DMS53 treated with DMSO at 0.1 percent for 48 hours (cell line): ENCODE measurements around the gene RYR2.
"Not testable (repeated sequence)": the region's sequence is repeated elsewhere in the genome, so short reads cannot be mapped to it uniquely, and the experiment has no call there.

ENCODE experiments used
- DNase-seq: peaks from one replicate; lab custom pipeline; 2025; ENCODE audit not compliant: unreplicated experiment; lab: John Stamatoyannopoulos, UW

Gene RYR2

GRCh38 chr1:237139732-237140131 is 97.7 kb downstream of the RYR2 start:
- no peak for DNase-seq

DNA sequence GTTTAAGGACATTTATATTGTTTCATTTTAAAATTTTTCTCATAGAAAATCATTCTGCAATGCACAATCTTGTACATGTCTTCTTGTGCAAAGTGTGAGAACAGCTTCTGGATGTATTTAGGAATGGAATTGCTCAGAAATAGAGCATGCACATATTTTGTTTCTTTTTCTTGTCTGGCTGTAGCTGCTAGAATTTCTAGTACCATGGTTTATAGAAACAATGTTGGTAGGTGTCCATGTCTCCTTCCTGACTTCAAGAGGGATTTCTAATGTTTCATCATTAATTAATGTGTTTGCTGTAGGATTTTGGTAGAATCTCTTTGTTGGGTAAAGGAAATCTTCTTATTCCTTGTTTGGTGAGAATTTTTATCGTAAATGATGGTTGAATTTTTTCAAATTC is 99.0 kb downstream of the RYR2 start:
- DNase-seq: no peak

DNA sequence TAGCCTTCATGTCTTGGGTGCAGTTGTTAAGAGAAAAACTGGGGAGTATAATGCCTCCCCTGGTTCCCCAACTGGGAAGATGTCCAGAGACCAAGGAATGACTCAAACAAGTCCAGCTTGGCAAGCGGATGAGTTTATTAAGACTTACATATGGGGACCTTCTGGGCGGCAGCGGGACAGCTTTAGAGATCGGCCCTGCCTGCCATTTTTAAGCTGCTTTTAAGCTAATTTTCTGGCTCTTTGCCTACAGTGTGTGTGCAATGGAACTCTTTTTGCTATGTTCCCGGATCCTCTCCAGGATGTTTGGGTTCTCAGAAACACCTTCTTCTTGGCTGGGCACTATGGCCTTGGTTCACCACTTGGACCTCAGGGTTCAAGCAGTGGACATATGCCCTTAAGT is 99.5 kb downstream of the RYR2 start:
- no peak for DNase-seq

DNA sequence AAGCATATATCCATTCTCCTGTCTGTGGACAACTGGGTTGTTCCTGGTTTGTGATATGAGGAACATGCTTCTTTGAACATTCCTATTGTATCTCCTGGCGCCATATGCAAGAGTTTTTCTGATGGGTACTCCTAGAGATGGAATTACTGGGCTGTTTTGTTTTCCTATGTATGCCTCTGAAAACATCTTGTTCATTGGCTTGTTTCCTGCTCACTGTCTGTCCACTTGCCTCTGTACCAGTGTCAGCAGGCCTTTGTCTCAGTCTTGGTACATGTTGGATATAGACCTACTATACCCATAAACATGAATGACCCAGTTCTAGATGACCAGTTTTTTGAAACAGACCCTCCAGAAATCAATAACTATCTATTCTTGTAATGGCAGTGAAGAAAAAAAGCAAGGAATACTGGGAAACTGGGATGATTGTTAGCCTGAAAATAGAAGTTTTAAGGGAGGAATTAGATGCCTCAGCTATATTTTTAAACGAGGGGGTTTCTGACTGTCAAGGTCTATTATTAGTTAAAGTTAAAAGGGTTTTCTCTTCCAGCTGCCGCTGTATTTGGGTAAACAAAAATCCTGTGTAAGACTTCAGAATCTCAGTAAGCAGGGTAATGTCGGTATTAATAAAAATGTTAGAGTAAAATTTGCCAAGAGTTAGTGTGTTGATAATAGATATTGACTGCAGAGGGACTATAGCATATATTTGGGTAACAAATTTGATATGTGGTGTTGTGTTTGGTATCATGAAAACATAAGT is 103.6 kb downstream of the RYR2 start:
- no peak for DNase-seq

- DNase-seq: no peak
Measured at GRCh38 chr1:237146241-237146640, 104.3 kb downstream of the RYR2 start.

DNA sequence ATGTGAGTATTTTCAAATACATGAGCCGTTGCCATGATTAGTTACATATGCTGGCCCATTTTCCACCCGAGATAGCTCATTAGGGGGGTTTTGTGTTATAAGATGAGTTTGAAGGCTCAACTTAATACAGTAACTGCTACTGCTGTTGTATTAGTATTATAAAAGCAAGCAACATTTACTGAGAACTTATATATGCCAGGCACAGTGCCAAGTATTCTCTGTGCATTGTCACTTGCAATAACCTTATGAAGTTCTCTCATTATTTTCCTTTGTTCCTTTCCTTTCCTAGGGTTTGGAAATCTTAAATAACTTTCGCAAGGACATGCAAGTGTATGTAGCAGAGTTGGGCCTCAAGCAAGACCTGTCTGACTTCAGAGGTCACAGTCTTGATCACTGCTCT is 107.9 kb downstream of the RYR2 start:
- DNase-seq: no peak

- DNase-seq: not testable (repeated sequence)
Measured at GRCh38 chr1:237151979-237152378, 110.0 kb downstream of the RYR2 start.

DNA sequence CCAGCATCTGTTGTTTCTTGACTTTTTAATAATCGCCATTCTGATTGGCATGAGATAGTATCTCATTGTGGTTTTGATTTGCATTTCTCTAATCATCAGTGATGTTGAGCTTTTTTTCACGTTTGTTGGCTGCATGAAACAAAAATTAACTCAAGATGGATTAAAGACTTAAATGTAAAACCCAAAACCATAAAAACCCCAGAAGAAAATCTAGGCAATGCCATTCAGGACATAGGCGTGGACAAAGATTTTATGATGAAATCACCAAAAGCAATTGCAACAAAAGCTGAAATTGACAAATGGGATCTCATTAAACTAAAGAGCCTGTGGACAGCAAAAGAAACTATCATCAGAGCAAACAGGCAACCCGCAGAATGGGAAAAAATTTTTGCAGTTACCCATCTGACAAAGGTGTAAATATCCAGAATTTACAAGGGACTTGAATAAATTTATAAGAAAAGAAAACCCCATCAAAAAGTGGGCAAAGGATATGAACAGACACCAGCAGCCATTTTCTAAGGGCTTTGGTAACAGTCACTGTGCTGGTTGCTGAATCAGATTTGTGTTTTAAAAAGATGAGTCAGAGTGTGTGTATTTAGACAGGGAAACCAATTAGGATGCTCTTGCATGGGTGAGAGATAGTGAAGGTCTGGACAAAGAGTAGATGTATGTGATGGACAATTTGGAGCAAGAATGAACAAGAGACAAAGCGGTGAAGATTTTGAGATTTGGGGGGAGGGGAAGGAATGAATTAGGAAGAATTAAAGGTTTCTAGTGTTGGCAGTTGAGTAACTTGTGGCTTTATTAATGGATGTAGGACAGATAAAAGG is 110.7 kb downstream of the RYR2 start:
- DNase-seq: peak; percentile 9

GRCh38 chr1:237154157-237154556 is 112.2 kb downstream of the RYR2 start:
- no peak for DNase-seq

DNA sequence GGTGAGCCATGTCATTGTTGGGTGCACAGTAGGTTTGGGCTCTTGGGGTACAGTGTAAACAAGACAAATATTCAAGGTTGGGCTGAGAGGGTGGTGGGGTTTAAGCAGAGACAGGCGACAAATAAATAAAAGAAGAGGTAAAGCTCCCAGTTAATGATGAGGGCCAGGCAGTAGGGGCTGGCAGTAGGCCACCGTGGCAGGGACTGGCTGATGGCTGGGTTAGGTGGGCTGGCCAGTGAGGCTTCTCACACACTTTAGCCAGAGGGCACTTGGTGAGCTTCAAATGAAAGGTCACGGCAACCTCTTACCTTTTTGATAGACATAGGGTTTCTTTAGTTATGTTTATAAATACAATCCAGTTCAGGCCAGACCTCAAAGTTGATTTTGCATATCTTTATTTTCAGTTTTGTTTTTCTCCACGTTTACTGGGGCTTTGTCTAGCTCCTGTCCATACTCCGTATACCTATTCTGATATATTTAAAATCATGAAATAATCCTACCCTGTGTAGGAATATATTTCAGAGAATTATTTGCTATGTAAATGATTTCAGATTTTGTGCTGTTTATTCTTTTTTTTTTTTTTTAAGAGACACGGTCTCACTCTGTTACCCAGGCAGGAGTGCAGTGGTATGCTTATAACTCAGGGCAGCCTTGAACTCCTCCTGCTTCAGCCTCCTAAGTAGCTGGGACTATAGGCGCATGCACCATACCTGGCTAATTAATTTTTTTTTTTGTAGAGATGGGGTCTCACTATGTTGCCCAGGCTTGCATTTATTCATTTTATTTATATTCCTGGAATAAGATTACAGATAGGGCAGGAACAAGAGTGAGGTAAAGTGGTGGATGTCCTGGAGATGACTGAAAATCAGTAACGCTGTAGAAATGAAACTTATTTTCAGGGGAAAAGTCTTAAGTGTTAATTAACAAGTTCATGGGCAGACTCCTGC is 122.7 kb downstream of the RYR2 start:
- DNase-seq: no peak

- no peak for DNase-seq
Measured at GRCh38 chr1:237166086-237166485, 124.1 kb downstream of the RYR2 start.

DNA sequence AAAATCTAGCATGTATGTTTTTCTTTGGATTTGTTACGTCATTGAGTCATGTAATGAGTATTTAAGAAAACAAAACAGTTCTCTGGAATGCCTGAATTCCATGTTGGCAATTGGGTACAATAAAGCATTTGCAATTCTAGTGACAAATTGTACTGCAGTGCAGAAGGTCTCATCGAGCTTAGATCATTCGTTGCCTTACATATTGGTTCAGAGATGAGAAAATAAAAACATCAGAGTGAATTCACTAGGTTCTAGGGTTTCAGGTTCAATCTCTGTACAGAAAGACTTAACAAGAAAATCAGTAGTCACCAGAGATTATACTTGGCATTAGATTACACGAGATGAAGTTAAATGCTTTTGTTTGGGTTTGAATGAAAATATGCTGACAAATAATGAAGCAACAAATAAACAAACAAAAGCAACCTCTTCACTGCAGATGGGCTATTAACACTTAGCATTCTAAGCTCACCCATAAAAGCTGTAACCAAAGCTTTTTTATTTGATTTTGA is 124.7 kb downstream of the RYR2 start:
- DNase-seq: no peak

- DNase-seq: no peak
Measured at GRCh38 chr1:237170149-237170548, 128.2 kb downstream of the RYR2 start.

- no peak for DNase-seq
Measured at GRCh38 chr1:237171454-237172117, 129.6 kb downstream of the RYR2 start.

DNA sequence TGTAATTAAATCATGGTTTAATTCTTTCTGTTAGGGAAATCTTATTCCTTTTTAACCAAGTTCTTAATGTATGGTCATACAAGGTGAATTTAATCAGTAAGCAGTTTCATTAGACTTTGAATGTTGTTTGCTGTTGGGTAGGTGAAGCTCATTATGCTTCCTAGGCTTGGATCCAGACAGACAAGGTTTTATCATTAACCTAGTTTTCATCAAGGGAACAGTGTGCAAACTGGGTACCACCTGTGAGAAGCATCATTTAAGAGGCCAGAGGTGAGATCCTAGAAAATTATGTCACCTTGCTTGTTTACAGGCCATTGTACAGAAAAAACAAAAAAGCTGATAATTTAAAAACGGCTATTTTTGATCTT is 130.1 kb downstream of the RYR2 start:
- DNase-seq: no peak

GRCh38 chr1:237179503-237179902 is 137.5 kb downstream of the RYR2 start:
- DNase-seq: no peak

- no peak for DNase-seq
Measured at GRCh38 chr1:237180256-237180655, 138.3 kb downstream of the RYR2 start.

- no peak for DNase-seq
Measured at GRCh38 chr1:237181743-237182317, 139.8 kb downstream of the RYR2 start.

GRCh38 chr1:237183963-237184540 is 142.1 kb downstream of the RYR2 start:
- DNase-seq: no peak

DNA sequence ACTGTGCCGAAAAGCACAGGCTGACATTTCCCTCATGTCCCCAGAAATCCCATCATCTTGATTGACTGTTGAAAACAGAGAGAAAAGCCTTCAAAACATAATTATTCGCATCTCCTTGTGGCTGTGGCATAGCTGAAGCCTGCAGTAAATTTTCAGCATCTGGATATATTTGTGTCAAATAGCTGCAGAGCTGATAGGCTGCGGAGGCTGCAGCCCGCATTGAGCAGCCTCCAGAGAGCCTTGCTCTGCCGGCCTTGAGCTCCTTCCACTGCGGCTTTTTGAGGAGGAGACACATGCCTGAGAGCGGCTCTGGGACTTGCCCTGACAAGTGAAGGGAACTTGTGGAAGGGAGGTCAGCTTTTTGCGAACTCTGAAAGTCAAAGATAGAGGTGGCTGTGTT is 144.7 kb downstream of the RYR2 start:
- DNase-seq: no peak
